Mesenteric fat pad (tissue), 1 donor: Measurements from ENCODE around the gene ELP5. TPM values are rescaled to one million over a fixed set of nuclear protein-coding genes. Genes with fewer than 3 reads are reported as not detected.

Experiments
- DNase-seq: peaks from one replicate; pipeline ENCODE4 v3.0.0-alpha.2; 2020; ENCODE audit warnings: low spot score
- total RNA-seq: library from RNA; stranded (reverse); fragmentation: NEBNext Ultra II Directional; extraction: Animal tissue kit (Norgen Biotek cat#: 25700); gene quantifications from one replicate; pipeline ENCODE4 v1.2.1, GENCODE V29; 2021
- donor health status: DM: yes; HTN: yes; CAD: no.

Gene ELP5
- total RNA-seq, 1 donor from 2014 or later: 44.1 TPM

DNA sequence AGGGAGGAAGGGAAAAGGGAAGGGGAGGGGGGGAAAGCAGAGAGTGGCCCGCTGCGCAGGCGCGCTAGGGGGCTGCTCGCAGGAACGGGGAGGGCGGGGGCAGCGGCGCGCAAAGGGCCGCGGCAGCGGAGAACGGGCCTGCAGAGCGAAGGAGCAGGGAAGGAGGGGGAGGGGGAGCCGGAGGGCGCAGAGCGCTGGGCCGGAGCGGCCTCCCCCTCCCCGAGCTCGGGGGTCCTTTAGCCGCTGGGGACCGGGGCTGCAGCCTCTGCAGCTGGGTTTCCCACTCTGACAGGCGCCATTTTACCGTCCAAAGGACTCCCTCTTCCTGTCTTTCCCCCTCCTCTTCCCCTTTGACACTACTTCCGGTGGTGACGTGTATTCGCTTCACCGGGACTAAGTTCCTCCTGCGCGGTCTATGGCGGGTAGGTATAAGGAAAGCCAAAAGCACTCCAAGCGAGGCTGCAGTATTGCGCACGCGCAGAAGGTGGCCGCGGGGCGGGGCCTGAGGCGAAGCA, 297 bp upstream of the ELP5 start, which contains the start of gene CTDNEP1:
CTDNEP1 (minus strand) TSS at position 74 of the 515 bp plus-strand sequence. CDS start 438 bp downstream, outside the sequence.
- peak; percentile 100 for DNase-seq

DNA sequence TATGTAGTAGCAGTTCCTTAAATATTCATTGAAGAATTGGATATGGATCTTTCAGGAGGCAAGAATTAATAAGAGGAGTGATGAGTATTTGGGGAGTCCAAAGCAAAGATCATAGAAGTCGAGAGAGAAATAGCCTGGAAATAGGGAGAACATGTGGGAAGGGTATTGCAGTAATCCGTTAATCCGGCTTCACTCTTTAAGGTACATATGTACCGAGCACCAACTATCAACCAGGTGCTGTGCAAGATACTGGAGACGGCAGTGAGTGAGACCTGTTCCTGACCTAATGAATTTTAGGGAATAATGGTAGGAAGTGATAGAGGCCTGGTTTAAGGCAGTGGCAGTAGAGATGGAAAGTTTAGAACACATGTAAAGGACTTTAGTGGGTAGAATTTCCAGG, 1.1 kb downstream of the ELP5 start:
- DNase-seq: no peak

DNA sequence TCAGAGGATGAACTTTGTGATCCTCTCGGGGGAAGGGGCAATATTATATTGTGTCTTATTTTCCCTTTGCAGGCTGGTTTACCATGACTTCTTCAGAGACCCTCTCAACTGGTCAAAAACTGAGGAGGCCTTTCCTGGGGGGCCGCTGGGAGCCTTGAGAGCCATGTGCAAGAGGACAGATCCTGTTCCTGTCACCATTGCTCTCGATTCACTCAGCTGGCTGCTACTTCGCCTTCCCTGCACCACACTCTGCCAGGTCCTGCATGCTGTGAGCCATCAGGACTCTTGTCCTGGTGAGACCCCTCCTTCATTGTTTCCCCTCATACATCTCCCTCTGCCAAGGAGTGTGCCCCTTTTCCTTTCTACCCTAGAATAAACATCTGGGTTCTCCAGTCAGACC, 2.5 kb downstream of the ELP5 start:
- DNase-seq: no peak

DNA sequence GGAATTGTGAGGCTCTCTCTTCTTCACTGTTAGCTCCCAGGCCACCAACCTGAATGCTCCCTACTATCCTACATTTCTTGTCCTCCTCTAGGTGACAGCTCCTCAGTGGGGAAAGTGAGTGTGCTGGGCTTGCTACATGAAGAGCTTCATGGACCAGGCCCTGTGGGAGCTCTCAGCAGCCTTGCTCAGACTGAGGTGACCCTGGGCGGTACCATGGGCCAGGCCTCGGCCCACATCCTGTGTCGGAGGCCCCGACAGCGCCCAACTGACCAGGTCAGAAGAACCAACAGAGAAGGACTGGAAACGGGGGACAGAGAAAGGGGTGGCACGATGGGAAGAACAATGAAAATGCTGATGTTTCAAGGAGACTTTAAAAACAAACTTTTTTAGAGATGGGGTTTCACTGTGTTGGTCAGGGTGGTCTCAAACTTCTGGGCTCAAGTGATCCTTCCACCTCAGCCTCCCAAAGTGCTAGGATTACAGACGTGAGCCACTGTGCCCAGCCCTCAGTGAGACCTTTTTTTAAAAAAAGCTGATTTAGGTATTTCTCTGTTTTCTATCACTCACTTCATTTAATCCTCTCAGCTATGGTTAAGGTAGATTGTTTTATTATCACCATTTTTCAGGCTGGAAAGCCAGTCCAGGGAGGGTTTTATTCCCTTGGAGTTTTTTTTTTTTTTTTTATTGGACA, 4.9 kb downstream of the ELP5 start:
- DNase-seq: no peak

DNA sequence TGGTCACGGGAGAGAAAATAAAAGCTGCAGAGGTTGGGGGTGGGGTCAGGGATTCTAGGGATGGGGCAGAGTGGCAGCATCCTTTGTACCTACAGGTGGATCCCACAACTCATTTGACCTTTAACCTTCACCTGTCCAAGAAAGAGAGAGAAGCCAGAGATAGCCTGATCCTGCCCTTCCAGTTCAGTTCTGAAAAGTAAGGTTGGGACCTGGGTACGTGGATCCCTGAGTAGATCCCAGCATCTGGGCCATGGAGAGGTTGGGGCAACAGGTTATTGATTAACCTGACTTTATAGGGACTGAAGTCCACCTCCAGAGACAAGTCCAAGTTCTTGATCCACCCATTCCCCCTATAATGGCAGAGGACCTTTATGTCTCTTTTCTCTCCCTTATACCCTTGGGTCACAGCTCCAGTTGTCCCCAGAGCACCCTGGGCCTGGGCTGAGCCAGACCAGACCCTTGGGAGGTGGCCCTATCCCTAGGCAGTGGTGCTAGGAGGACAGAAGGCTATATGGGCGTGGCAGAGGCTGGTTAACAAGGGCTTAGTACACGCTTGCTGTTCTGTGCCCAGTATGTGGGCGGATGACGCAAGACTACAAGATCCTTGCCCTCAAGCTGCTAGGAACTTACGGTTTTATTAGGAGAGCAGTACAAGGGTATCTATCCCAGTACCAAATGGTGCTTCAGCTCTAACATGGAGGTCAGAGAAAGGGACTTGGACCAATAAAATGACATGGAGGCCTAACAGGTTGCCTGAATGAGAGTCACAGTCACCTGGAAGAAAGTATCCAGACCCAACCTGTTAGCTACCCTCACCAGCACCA, 6.9 kb downstream of the ELP5 start:
- DNase-seq: no peak

DNA sequence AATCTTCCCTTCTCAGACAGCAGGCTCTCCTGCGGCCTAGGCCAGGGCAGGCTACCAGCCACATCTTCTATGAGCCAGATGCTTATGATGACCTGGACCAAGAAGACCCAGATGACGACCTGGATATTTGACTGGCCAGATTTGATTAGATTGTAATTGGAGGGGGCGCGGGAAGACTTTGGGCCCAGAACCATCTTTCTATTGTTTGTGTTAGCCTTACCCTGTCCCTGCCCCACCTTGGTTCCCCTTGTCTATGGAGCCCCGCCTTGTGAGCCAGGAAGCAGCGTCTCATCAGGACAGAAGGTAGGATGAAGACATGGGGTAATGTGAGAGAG, 7.5 kb downstream of the ELP5 start:
- DNase-seq: no peak

DNA sequence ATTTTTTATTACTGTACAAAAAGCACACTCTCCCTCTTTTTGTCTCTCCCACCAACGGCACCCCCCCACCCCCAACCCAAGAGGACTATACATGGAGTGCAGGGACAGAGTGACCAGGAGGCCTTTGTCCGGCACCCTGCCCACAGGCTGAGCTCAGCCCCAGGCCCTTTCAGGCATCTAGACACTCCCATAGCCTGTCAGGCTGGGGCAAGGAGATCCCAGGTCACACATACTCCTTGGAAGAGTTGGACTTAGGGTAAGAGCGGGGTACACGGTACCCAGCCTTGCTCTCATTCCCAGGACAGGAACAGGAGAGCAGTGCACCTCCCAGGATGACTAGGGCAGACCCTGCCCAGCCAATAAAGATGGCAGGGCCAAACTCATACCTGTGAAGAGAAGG, 8.1 kb downstream of the ELP5 start:
- DNase-seq: no peak

DNA sequence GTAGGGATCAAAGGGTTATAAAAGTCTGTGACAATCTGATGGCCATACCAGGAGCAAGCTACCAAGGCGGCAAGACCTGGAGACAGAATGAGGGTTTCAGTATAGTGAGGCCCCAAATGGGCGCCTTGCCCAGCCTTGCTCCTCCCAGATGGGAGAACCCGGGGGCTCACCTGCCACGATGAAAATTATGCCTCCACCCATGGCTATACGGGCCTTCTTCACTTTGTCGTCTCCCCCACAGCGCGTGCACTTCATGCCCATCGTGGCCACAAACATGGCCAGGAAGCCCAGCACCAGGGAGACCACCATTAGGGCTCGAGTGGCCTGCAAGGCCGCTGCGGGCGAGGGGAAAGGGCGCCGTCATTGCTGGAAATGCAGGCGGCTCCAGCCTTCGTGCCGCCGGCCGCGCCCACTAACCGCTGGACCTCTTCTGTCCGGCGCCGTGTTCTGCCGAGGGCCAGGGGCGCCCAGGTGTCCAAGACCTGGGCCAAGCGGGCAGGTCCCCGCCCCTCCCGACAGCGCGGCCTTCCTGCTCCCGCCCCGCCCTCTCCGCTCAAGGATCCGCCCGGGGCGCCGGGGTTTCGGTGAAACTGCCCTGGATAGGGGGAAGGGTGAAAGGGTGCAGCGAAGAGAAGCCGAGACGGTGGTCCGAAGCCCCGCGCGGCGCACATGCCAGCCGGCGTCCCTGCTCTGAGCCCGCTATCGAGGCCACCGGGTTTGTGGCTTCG, 8.8 kb downstream of the ELP5 start:
- no peak for DNase-seq

DNA sequence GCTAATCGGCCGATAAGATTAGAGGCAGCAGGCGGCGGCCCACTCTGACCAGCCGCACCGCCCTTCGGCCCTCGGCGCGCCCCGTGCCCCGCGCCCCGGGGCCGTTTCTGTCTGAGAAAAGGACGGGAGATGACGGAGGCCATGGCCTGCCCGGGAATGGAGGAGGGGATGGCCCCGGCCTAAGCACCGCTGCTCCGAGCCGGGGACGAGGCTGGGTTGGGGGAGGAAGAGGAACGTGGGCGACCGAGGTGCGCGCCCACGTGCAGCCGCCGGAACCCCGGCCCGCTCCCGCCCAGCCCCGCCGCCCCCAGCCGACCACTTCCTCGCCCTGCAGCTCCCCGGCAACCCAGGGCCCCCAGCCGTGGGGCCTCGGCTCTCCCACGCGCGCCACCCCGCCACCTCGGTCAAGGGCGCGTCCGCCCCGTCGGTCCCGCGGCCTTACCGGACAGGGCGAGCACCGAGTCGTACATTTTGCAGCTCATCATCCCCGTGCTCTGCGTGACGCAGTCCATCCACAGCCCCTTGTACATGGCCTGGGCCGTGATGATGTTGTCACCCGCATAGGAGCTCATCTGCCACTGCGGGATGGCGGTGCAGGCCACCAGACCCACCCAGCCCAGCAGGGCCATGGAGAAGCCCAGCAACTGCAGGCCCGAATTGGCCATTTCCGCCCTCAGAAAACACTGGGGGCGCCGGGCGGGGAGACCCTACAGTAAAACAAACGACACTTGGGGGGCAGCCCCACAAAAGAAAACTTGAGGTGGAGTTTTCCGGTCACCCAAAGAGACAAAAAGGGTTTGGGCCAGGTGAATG, 9.6 kb downstream of the ELP5 start:
- DNase-seq: no peak

DNA sequence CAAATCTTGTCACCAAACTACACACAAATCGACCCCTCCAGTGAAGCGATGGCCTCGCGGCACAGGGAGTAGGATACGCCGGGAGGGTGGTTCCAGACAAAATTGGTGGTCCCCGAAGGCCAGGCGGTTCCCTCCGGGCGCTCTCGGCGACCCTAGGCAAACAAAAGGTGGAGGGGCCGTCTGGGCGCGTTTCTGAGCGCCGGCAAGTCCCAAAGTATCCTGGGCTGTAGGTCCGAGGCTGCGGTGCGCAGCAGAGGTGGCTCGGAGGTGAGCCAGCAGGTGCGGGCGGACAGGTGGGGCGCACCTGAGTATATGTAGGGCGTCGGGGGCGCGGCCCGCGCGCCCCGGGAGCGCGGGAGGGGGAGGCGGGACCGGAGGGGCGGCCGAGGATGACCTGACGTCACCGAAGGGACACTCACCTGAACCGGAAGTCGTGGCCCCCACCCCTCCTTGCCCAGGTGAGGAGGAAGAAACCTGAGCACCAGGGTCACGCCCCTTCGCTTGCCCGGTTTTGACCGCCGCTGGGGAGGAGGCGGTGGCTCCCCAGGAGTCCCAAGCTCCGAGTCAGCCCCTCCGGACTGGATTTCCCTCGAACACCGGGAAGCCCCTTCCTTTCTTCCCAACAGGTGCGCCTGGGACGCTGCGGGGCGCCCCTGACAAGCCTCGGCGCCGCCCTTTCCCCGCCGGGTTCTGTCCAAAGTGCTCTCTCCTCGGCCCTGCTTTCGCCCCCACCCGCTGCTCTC, 10.3 kb downstream of the ELP5 start, which contains the start of gene CLDN7:
CLDN7 (minus strand) TSS at position 287 of the 743 bp plus-strand sequence. CDS start 435 bp downstream, outside the sequence.
- DNase-seq: no peak

DNA sequence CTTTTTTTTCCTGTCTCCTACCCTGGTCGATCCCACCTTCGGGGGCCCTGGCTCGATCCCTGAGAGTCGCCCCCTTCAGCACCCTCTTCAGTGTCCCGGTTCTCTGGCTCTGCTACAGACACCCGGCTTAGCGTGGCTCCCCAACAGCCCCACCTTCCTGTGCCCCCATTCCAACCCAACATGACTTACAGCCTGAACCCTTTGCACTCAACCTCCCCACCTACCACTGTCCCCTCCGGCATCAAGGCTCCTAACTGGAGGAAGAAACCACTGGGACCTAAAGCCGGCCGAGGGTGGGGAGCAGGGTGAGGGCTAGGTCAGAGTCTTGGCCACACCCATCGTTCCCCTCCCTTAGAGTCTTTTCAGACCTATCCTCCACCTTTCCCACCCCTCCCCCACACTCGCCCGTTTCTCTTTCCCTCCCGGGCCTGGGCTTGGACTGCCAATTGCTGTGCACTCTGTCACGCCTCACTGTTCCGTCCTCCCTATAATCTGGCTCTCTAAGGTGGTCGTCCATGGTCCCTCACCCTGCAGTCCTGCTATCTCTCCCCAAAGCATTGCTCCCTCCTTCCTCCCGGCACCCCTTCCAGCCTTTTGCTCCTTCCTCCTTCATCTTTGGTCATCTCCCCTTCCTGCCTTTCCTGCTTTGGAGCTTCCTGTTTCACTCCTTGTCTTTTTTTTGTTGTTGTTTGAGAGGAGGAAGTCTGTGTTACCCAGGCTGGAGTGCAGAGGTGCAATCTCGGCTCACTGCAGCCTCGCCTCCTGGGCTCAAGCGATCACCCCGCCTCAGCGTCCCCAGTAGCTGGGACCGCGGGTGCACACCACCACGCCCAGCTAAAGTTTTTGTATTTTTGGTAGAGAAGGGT, 11.2 kb downstream of the ELP5 start:
- no peak for DNase-seq

DNA sequence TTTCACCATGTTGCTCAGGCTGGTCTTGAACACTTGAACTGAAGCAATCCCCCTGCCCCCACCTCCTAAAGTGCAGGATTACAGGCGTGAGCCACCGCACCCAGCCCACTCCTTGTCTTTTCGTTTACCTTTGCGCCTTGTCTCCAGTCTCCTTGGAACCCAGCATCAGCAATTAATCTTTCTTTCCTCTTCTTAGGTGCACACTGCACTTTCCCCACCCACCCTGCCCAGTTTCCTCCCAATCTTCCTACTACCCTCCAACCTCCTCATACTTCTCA, 11.7 kb downstream of the ELP5 start:
- no peak for DNase-seq

DNA sequence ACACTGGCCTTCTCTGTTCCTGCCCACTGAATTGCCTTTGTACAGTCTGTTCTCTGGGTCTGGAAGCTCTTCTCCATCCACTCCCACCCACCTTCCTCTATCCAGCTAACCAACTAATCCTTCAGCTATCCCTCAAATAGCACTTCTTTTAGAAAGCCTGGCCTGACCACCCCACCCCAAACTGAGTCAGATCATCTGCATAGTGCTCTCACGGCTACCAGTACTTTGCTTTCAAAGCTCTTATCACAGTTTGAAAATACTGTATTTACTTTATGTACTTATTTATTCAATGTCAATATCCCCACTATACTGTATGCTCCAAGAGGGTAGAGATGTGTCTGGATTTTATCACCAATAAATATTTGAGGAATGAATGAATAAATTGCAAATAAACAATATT, 14.8 kb downstream of the ELP5 start:
- no peak for DNase-seq

DNA sequence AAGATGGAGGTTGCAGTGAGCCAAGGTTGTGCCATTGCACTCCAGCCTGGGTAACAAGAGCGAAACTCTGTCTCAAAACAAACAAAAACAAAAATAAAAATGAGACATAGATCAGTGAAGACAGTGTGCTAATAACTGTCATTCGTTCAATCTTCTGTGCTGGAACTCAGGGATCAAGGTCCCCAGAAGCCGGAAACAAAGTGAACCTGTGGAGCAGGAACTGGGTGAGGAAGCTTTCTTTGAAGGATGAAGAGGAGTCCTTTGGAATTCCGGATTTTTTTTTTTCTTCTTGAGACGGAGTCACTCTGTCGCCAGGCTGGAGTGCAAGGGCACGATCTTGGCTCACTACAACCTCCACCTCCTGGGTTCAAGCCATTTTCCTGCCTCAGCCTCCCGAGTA, 27.4 kb downstream of the ELP5 start:
- DNase-seq: no peak

DNA sequence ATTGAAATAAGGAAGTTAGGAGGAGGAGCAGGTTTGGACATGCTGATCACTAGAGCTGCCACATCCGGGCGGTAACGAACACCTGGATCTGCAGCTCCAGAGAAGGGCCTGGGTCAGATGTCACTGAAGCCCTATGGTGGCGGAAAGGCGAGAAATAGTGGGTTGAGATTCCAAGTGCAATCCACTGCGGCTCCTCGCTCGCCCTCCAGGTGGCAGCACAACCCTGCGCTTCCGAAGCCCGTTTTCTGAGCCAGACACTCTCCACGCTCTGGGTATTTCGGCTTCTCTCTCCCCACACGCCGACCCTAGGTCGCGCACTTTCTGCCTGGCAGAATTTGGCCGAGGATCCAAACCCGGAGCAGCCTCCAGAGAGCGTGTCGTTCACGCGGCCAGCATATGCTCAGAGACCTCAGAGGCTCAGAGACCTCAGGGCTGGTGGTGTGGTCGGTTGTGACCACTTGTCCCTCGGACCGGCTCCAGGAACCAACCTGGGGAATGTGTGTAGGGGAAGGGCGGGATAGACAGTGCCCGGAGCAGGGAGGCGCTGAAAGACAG, 28.6 kb downstream of the ELP5 start:
- DNase-seq: no peak

DNA sequence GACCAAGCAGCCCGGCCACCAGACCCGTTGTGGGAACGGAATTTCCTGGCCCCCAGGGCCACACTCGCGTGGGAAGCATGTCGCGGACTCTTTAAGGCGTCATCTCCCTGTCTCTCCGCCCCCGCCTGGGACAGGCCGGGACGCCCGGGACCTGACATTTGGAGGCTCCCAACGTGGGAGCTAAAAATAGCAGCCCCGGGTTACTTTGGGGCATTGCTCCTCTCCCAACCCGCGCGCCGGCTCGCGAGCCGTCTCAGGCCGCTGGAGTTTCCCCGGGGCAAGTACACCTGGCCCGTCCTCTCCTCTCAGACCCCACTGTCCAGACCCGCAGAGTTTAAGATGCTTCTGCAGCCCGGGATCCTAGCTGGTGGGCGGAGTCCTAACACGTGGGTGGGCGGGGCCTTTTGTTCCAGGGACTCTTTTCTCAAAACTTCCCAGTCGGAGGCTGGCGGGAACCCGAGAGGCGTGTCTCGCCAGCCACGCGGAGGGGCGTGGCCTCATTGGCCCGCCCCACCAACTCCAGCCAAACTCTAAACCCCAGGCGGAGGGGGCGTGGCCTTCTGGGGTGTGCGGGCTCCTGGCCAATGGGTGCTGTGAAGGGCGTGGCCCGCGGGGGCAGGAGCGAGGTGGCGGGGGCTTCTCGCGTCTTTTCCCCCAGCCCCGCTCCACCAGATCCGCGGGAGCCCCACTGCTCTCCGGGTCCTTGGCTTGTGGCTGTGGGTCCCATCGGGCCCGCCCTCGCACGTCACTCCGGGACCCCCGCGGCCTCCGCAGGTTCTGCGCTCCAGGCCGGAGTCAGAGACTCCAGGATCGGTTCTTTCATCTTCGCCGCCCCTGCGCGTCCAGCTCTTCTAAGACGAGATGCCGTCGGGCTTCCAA, 29.3 kb downstream of the ELP5 start, which contains the start of gene SLC2A4:
SLC2A4 (plus strand) TSS at position 645 of the 879 bp plus-strand sequence; CDS start at position 862, 217 bp downstream.
- DNase-seq: peak; percentile 97

DNA sequence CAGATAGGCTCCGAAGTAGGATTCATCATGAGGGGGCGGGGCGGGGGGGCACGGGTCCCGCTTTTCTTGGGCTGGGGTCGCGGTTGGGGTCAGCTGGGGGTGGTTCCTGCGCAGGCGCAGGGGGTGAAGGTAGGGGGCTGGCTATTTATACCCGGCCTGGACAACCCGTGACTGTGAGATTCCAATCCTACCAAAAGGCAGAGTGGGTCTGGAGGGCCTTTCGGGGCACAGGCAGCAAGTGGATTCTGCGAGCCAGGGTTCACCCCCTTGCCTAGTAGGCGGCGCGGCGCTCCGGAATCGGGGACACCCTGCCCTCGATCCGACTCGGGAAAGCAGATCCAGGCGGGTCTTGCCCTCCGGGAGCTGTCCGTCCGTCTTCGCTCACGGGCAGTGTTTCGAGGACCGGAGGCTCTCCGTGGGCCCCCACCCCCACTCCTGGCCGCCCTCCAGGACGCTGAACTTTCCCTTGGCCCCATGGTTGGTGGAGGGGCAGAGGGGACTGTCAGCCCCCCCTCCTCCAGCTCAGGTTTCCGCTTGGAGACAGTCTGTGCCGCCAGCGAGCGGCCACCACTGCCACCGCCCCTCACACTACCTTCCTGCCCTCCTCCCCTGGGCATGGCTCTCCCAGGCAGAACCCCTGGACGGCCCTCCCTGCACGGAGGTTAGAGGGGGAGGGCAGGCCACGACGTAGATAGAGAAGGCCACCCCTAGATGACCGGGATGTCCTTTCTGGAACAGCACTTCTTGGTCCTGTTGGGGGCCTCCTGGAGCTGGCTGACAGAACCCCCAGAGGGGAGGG, 30.1 kb downstream of the ELP5 start:
- no peak for DNase-seq
